SH-SY5Y (cell line): ENCODE measurements around the gene IL17RA.

Experiments
- GATA2 ChIP-seq: IDR thresholded peaks from 2 replicates; pipeline ENCODE4 v1.6.1; 2011; ENCODE audit warnings: mild to moderate bottlenecking, low read depth, low read length
- GATA3 ChIP-seq: IDR thresholded peaks from 2 replicates; pipeline ENCODE4 v1.6.1; 2011; ENCODE audit warnings: low read depth, mild to moderate bottlenecking, low read length, moderate library complexity

The IL17RA gene

DNA sequence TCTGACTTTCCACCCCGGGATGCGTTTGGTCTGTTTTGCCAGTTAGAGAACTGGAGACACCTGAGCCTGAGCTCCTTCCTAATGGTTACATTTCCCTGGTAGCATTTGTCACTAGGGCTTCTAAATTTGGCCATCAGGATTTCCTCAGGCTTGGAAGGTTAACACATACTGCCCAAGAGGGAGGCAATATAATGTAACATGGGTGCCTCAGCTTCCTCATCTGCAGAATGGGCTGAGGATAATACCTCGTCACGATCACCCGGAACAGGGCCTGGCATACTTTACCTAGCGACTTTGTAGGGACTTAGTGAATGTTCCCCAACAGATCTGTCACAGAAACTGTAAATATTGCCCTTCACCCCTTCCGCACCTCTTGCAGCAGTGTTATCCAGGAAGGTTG is 11.3 kb downstream of the IL17RA start:
- no peak for TF ChIP-seq GATA2
- TF ChIP-seq GATA3, result no peak

DNA sequence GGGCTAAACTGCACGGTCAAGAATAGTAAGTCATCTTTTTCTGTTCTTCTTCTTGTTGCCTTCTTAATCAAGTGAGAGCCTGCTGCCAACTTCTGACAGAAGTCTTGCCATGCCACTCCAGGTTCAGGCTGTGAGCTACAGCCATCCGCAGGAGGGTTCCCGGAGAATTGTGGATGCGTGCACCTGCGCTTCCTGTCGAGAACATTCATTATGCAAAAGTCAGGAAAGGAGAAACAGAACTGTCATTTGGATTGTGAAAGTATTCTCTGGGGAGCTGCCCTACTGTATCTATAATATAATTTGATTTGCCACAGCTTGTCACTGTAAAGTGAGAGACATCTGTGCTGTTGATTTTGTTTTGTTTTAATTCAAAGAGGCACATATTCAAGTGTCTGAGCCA is 12.3 kb downstream of the IL17RA start:
- TF ChIP-seq GATA3 (no peak), GATA2 (no peak)

DNA sequence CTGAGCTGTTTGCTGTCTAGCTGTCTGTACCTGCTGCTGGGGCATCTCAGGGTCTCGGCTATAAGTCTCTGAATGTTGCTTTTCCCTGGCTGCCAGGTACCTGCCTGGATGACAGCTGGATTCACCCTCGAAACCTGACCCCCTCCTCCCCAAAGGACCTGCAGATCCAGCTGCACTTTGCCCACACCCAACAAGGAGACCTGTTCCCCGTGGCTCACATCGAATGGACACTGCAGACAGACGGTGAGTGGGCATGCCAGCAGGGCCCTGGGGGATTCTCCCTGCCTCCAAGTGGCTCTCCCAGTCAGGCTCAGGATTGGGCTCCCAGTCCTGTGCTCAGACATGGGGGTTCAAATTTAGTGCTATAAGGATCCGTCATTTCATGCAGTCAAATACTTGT is 12.9 kb downstream of the IL17RA start:
- TF ChIP-seq GATA3, result no peak
- TF ChIP-seq GATA2, result no peak

DNA sequence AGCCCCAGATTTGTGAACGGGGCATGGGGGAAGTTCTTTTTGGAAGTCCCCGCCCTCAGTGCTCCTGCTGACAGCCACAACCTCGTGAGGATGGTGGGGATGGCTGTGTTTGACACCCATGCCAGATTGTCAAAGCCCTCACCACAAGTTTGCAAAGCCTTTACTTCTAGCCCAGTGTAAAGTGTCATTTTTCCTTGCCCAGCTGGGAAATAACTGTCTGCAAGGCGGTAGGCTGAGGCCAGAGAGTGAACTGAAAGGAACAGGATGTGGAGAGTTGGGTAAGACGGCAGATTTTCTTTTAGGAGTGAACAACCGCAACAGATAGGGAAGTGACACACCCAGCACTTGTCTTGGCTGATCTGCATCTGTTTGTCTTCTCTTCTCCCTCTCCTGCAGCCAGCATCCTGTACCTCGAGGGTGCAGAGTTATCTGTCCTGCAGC is 13.6 kb downstream of the IL17RA start:
- no peak for TF ChIP-seq GATA2
- no peak for TF ChIP-seq GATA3

DNA sequence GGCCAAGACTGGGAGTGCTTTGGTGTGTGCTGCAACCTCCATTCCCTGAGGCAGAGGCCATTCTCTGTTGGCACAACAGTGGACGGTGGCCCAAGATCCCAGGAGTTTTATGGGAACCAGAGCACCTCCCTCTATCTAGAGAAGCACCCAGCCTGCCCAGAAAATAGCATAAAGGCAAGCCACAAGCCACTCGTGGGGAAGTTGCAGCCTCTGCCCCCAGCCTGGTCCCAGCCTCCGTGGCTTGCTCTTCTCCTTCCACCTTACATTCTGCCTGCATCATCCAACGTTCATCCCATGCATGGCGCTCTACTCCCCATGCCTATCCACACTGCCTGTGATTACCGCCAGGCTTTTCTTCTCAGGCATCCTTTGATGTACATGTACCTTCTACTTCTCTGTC is 15.8 kb downstream of the IL17RA start:
- TF ChIP-seq GATA2 (no peak), GATA3 (no peak)

DNA sequence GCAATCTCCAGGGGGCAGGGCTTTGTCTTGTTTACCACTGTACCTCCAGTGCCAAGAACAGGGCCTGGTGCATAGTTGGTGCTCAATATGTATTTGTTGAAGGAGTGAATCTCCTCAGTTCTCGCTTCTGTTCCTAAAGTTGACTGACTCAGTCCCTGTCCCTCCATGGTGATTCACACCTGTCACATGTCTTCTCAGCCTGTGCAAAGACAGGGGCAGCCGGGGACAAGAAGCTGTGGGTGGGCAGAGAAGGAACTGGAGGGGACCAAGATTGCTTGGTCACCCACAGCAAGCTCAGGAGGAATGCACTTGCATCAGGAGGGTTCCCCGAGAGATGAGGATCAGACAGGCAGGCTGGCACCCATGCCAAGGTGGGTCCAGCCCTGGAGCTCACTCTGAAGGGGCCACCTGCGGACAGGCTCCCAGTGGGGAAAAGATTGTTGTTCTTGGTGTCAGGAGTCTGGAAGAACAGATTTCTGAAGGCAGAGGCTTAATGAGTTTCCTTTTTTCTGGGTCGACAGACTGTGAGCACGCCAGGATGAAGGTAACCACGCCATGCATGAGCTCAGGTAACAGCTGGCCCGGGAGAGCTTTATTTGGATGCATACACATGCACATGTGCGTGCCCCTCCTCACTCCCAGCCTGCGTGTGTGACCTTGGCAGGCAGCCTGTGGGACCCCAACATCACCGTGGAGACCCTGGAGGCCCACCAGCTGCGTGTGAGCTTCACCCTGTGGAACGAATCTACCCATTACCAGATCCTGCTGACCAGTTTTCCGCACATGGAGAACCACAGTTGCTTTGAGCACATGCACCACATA is 16.9 kb downstream of the IL17RA start:
- TF ChIP-seq GATA3 (no peak), GATA2 (no peak)

DNA sequence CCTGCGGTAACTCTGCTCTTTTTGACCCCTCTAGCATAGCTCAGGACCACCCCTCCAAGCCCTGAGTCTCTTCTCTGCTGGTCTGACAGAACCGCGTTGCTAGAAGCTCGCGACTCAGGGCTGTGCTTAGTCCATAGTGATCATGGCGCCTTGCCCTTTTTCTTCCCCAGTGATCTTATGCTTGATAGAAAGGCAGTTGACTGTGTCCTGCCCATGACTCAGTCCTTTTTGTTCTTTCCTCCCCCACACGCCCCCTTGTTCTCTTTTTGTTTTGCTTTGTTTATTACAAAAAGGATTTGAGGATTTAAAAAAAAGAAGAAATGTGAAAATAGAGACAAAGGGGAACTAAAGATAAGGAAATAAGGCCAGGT is 17.5 kb downstream of the IL17RA start:
- TF ChIP-seq GATA2, result no peak
- no peak for TF ChIP-seq GATA3

DNA sequence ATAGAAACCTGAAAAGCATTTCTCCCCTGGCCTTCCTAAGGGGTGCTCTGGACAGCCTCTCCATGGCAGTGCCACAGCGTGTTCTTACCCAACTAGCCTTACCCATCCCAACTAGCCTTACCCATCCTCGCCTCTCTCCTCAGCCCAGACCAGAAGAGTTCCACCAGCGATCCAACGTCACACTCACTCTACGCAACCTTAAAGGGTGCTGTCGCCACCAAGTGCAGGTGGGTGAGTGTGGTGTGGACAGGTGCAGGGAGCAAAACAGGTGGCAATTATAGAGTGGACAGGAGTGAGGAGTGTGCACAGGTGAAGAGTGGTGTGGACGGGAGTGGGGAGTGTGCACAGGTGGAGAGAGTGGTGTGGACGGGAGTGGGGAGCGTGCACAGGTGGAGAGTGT is 18.6 kb downstream of the IL17RA start:
- TF ChIP-seq GATA3 (no peak), GATA2 (no peak)

DNA sequence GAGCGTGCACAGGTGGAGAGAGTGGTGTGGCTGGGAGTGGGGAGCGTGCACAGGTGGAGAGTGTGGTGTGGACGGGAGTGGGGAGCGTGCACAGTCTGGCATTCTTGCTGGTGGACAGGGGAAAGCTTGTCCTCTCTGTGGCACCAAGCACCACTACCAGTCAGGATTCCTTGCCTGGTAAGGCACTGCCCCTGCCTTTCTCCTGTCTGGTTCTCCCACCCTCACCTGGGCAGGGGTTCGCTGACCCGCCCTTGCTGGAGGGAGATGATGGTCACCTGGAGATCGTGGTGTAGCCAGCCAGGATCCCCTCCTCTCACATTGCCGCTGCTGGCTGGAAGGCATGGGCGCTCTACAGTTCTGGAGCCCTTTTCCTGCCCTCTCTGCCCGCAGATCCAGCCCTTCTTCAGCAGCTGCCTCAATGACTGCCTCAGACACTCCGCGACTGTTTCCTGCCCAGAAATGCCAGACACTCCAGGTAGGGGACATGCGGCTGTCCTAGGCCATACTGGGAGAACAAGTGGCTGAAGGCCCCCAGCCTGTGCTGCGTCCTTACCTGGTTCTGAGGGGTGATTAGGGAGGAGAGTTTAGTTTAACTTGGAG is 19.6 kb downstream of the IL17RA start:
- TF ChIP-seq GATA3 (no peak), GATA2 (no peak)

DNA sequence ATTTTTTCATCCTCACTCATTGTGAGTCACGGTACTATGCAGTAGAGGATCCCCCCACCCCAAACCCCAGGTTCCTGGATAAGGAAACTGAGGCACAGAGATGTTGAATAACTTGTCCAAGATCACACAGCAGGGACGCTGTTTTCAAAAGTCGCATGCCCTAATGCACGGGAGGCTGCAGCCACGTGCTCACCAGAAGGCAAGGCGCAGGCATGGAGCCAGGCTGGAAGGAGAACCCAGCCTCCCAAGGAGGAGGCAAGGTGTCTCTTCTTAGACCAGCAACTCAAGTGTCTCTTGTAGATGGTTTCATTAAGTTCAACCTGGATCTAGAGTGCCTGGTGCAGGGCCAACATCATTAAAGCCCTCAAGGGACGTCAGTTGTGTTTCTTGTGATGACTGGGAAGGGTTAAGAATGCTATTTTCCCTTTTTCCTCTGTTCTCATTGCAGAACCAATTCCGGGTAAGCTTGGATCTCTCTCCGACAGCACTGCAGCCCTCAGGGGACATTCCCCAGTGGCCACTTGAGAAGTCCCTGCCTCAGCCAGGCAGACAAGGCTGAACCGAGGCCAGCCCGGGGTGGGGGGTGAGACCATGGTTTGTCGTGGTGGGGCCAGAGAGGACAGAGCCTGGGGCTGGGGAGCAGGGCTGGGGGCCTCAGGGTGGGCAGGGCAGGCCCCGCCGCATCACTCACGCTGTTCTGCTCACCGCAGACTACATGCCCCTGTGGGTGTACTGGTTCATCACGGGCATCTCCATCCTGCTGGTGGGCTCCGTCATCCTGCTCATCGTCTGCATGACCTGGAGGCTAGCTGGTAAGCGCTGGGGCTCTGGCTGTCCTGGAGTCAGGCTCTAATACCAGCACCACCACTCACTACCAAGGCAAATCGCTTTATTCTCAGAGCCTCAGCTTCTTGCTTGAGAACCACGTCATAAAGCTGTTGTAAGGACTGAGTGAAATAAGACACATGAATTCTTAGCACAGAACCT is 20.6 kb downstream of the IL17RA start:
- TF ChIP-seq GATA2 (no peak), GATA3 (no peak)

DNA sequence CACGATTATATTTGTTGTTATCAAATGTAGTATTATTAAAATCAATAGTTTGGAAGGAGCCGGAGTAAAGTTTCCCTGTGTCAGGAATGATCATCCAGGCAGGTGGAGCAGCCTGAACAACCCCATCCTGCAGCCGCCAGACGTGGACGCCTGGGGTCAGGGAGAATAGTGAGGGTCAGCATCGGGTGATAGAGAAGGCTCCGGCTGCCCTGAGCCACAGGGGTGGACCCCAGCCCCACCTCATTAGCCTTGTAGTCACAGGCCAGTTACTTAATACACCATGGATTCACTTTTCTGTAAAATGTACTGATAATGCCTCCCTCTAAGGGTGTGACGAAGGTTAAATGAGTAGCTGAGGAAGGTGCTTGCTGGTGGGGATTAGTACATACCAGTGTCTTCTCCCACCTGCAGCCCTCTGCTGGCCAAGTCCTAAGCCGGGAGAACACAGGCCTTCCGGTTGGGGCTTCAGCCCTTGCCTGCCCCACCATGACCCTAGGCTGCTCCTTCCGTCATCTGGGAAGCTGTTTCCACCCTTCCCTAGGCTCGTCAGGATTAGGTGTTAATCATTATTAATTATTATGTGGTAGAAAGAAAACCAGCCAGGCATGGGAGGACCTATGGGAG is 21.5 kb downstream of the IL17RA start:
- TF ChIP-seq GATA3 (no peak), GATA2 (no peak)

DNA sequence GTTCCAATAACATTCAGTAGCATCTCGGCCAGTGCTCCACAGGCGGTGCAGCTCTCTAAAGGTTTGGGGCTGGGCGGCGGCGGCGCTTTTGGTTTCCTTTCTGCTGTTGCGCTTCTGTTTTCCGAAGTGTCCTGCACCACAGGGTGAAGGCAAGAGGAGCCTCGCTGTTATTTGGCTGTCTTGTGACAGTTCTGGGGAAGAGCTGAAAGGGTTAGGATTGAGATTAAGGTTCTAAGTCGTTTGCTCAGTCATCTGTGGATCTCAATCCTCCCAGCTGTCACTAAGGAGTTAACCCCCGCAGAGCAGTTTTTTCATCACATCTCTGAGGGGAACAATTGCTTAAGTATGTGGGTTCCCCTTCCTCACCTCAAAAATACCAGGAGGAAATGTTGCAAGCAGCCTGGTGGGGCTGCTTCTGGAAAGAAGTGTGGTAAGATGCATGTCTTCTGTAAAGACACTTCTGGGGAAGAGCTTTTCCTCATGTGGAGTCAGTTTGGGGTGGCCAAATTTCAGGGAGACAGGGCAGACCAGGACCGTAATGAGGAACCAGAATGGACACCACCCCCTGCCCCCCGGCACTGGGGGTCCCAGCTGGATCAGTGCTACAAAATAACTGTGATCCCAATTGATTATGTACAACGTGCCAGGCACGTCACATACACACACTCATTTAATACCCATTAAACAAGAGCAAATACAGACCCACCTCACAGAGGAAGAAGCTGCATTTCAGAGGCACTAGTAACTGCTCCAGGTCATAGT is 22.2 kb downstream of the IL17RA start:
- TF ChIP-seq GATA2 (no peak), GATA3 (no peak)

DNA sequence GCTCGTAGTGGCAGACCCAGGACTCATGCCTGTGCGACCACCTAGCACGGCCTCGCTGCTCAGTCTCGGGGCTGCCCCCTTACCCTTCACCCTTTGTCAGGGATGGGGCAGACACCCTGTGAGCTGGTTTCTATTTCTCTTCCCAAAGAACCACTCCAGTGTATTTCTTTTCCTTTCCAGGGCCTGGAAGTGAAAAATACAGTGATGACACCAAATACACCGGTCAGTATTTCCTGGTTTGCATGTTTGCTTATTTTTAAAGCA is 22.7 kb downstream of the IL17RA start:
- TF ChIP-seq GATA2 (no peak), GATA3 (no peak)
